Ishikawa (cell line): ENCODE results near the gene NEAT1.
A peak's percentile ranks its signal among the peaks of the same experiment; 100 is the strongest.

ENCODE experiments used
- CEBPB ChIP-seq: IDR thresholded peaks from 2 replicates; pipeline ENCODE4 v1.6.1; 2012
- CREB1 ChIP-seq: IDR thresholded peaks from 2 replicates; pipeline ENCODE4 v1.6.1; 2012; ENCODE audit warnings: low read depth
- EGR1 ChIP-seq: IDR thresholded peaks from 2 replicates; pipeline ENCODE4 v1.6.1; 2012
- EP300 ChIP-seq: IDR thresholded peaks from 2 replicates; pipeline ENCODE4 v1.6.1; 2012; ENCODE audit warnings: borderline replicate concordance
- FOXM1 ChIP-seq: IDR thresholded peaks from 2 replicates; pipeline ENCODE4 v1.6.1; 2012; ENCODE audit warnings: low read depth, borderline replicate concordance
- MAX ChIP-seq: IDR thresholded peaks from 2 replicates; pipeline ENCODE4 v1.6.1; 2012
- NFIC ChIP-seq: IDR thresholded peaks from 2 replicates; pipeline ENCODE4 v1.6.1; 2012
- RAD21 ChIP-seq: IDR thresholded peaks from 2 replicates; pipeline ENCODE4 v1.6.1; 2012; ENCODE audit warnings: low read depth
- REST ChIP-seq: IDR thresholded peaks from 2 replicates; pipeline ENCODE4 v1.6.1; 2012; ENCODE audit warnings: low read depth, mild to moderate bottlenecking
- TAF1 ChIP-seq: IDR thresholded peaks from 2 replicates; pipeline ENCODE4 v1.6.1; 2012; ENCODE audit warnings: low read depth, mild to moderate bottlenecking
- TCF12 ChIP-seq: IDR thresholded peaks from 2 replicates; pipeline ENCODE4 v1.6.1; 2012; ENCODE audit warnings: low read depth
- TEAD4 ChIP-seq: IDR thresholded peaks from 2 replicates; pipeline ENCODE4 v1.6.1; 2012
- USF1 ChIP-seq: IDR thresholded peaks from 2 replicates; pipeline ENCODE4 v1.6.1; 2012
- YY1 ChIP-seq: IDR thresholded peaks from 2 replicates; pipeline ENCODE4 v1.6.1; 2012; ENCODE audit warnings: low read depth
- ZBTB7A ChIP-seq: IDR thresholded peaks from 2 replicates; pipeline ENCODE4 v1.6.1; 2012; ENCODE audit warnings: low read depth

The NEAT1 gene

GRCh38 chr11:65489706-65490320 lies 67.2 kb downstream of the NEAT1 start:
- 0 out of 2 replicates have a peak, but pooled peaks have one; percentile 25 for TF ChIP-seq MAX
- TF ChIP-seq CEBPB, result no peak
- no peak for TF ChIP-seq FOXM1

- TF ChIP-seq NFIC (no peak), TCF12 (no peak), RAD21 (no peak), CREB1 (no peak), REST (no peak), TAF1 (no peak), FOXM1 (no peak), YY1 (no peak), EP300 (no peak), CEBPB (no peak), EGR1 (no peak), MAX (no peak), TEAD4 (no peak), ZBTB7A (no peak)
Measured at GRCh38 chr11:65491163-65491465, 68.5 kb downstream of the NEAT1 start.

- TF ChIP-seq FOXM1, result peak; percentile 67; the same call in 1 of the 2 replicates
- peak; percentile 89 for TF ChIP-seq NFIC
- TF ChIP-seq EGR1, result no peak
- TF ChIP-seq ZBTB7A, result peak; percentile 68
- no peak; the same call in 1 of the 2 replicates for TF ChIP-seq USF1
- peak; percentile 86 for TF ChIP-seq MAX
- peak; percentile 91 for TF ChIP-seq EP300
- no peak; the same call in 1 of the 2 replicates for TF ChIP-seq RAD21
- peak; percentile 94 for TF ChIP-seq TCF12
- TF ChIP-seq TEAD4, result peak; percentile 68; the same call in 1 of the 2 replicates
- TF ChIP-seq YY1, result peak; percentile 65
- no peak for TF ChIP-seq REST
- peak; percentile 39; the same call in 1 of the 2 replicates for TF ChIP-seq TAF1
Measured at GRCh38 chr11:65491614-65492386, 69.2 kb downstream of the NEAT1 start.

- TF ChIP-seq TEAD4 (no peak), USF1 (no peak), EP300 (no peak), TAF1 (no peak), ZBTB7A (0 out of 2 replicates have a peak, but pooled peaks have one; percentile 8)
Measured at GRCh38 chr11:65492387-65492636, 69.7 kb downstream of the NEAT1 start.

GRCh38 chr11:65492637-65493366 lies 70.2 kb downstream of the NEAT1 start:
- no peak for TF ChIP-seq USF1
- TF ChIP-seq YY1, result no peak
- no peak for TF ChIP-seq REST
- peak; percentile 30; the same call in 1 of the 2 replicates for TF ChIP-seq EP300
- peak; percentile 41; the same call in 1 of the 2 replicates for TF ChIP-seq EGR1
- TF ChIP-seq RAD21, result no peak; the same call in 1 of the 2 replicates
- peak; percentile 53; the same call in 1 of the 2 replicates for TF ChIP-seq MAX
- TF ChIP-seq FOXM1, result no peak
- no peak for TF ChIP-seq TEAD4
- peak; percentile 45 for TF ChIP-seq TCF12
- peak; percentile 71 for TF ChIP-seq NFIC
- TF ChIP-seq CREB1, result no peak
- 0 out of 2 replicates have a peak, but pooled peaks have one; percentile 20 for TF ChIP-seq CEBPB
- no peak for TF ChIP-seq TAF1
- no peak for TF ChIP-seq ZBTB7A
